Fibroblast of lung (primary cell): ENCODE measurements around the gene ETS1.

Experiments
- CTCF ChIP-seq, 2 donors: IDR thresholded peaks in 1 of 2; conservative IDR thresholded peaks in 1 of 2; 1 replicate in 1 of 2; 2 replicates in 1 of 2; pipeline ENCODE4 v1.5.1; 2011 to 2012; ENCODE audit warnings: low read length in 2 of 2, control low read depth in 1 of 2, inconsistent platforms in 1 of 2, low read depth in 1 of 2, mild to moderate bottlenecking in 1 of 2
- EZH2 ChIP-seq: IDR thresholded peaks from 2 replicates; pipeline ENCODE4 v1.5.1; 2012; ENCODE audit warnings: low read length, control low read depth, mild to moderate bottlenecking; ENCODE audit errors: missing control alignments

GRCh38 chr11:128476729-128477128 lies 110.6 kb downstream of the ETS1 start:
- TF ChIP-seq CTCF (conservative IDR thresholded peaks at IDR 0.05 in 1 of 2, IDR thresholded peaks at IDR 0.05 in 1 of 2; ENCODE audit: low read depth in 1 of 2, low read length in 2 of 2) (no peak), EZH2 (no peak)
